Nephron (organoid): ENCODE data around the gene CNNM3.

Experiments used
- H3K27ac Mint-ChIP-seq, 3 experiments: 2 replicates each; pipeline ENCODE4 v1.8.0; 2020; ENCODE audit warnings: mixed read lengths in 3 of 3, mild to moderate bottlenecking in 2 of 3, moderate library complexity in 1 of 3
- H3K27me3 Mint-ChIP-seq: 2 replicates; pipeline ENCODE4 v1.8.0; 2021; ENCODE audit warnings: low read depth, mild to moderate bottlenecking, moderate library complexity, mixed read lengths
- H3K36me3 Mint-ChIP-seq: 2 replicates; pipeline ENCODE4 v1.8.0; 2020; ENCODE audit warnings: low read depth, mixed read lengths
- H3K4me1 Mint-ChIP-seq: 2 replicates; pipeline ENCODE4 v1.8.0; 2020; ENCODE audit warnings: mixed read lengths
- H3K4me3 Mint-ChIP-seq, 3 experiments: 2 replicates each; pipeline ENCODE4 v1.8.0; 2020; ENCODE audit warnings: mild to moderate bottlenecking in 3 of 3, mixed read lengths in 3 of 3, moderate library complexity in 2 of 3
- H3K9me3 Mint-ChIP-seq: 2 replicates; pipeline ENCODE4 v1.8.0; 2020; ENCODE audit warnings: mixed read lengths
- CTCF ChIP-seq, 3 experiments: fragments of 200-600 bp; sonication (generic); IDR thresholded peaks; one replicate each; pipeline ENCODE4 v1.5.0; 2021; ENCODE audit warnings: antibody characterized with exemption in 3 of 3; ENCODE audit not compliant: unreplicated experiment in 3 of 3

The CNNM3 gene

GRCh38 chr2:96839293-96839874, 23.3 kb downstream of the CNNM3 start:
- no peak for TF ChIP-seq CTCF (IDR thresholded peaks at IDR 0.05; ENCODE audit: unreplicated experiment in 3 of 3)
- Mint-ChIP-seq H3K9me3 (no peaks in the 10 kb centered on the region), H3K4me3 (no peak overlapping the region), H3K27me3 (no peaks in the 10 kb centered on the region), H3K36me3 (peaks cover 11% of the 10 kb centered on the region), H3K4me1 (peaks cover 5% of the 10 kb centered on the region), H3K27ac (no peak overlapping the region)

GRCh38 chr2:96839875-96840850, 24.1 kb downstream of the CNNM3 start:
- Mint-ChIP-seq H3K27ac (no peak overlapping the region), H3K9me3 (no peaks in the 10 kb centered on the region), H3K4me1 (peaks cover 5% of the 10 kb centered on the region), H3K36me3 (peaks cover 7% of the 10 kb centered on the region), H3K27me3 (no peaks in the 10 kb centered on the region), H3K4me3 (no peak overlapping the region)
- no peak for TF ChIP-seq CTCF (IDR thresholded peaks at IDR 0.05; ENCODE audit: unreplicated experiment in 3 of 3)

GRCh38 chr2:96841701-96842495, 25.8 kb downstream of the CNNM3 start:
- Mint-ChIP-seq H3K4me1 (peaks cover 5% of the 10 kb centered on the region), H3K27me3 (no peaks in the 10 kb centered on the region), H3K4me3 (no peak overlapping the region), H3K36me3 (peaks cover 4% of the 10 kb centered on the region), H3K9me3 (no peaks in the 10 kb centered on the region), H3K27ac (no peak overlapping the region)
- no peak for TF ChIP-seq CTCF (IDR thresholded peaks at IDR 0.05; ENCODE audit: unreplicated experiment in 3 of 3)

- Mint-ChIP-seq H3K4me1 (peaks cover 5% of the 10 kb centered on the region), H3K27me3 (no peaks in the 10 kb centered on the region), H3K27ac (no peak overlapping the region), H3K9me3 (no peaks in the 10 kb centered on the region), H3K4me3 (no peak overlapping the region), H3K36me3 (peaks cover 9% of the 10 kb centered on the region)
- TF ChIP-seq CTCF (IDR thresholded peaks at IDR 0.05; ENCODE audit: unreplicated experiment in 3 of 3) = no peak
Measured at GRCh38 chr2:96842600-96842999, 26.5 kb downstream of the CNNM3 start.

- no peak within 1 kb of the TSS for H3K27ac Mint-ChIP-seq
- no peaks in the 10 kb centered on the region for H3K27me3 Mint-ChIP-seq
- TF ChIP-seq CTCF (IDR thresholded peaks at IDR 0.05; ENCODE audit: unreplicated experiment in 3 of 3) = no peak
- no peaks in the 10 kb centered on the region for H3K9me3 Mint-ChIP-seq
- peaks cover 5% of the 10 kb centered on the region for H3K4me1 Mint-ChIP-seq
- peaks cover 16% of the 10 kb centered on the region for H3K36me3 Mint-ChIP-seq
- no peak within 1 kb of the TSS for H3K4me3 Mint-ChIP-seq
Measured at GRCh38 chr2:96843538-96844268, 27.6 kb downstream of the CNNM3 start, which contains the start of gene ANKRD23. ANKRD23 (minus strand) TSS chr2:96844021; CDS start chr2:96843992, 29 bp downstream.
